Activated CD4-positive, alpha-beta memory T cell treated with anti-CD3 and anti-CD28 coated beads, Interleukin-2, amount 10 ng/mL, durations not matched to agents 7 days and 5 days (primary cell): ENCODE data around the gene FNBP1. TPM values are rescaled to one million over a fixed set of nuclear protein-coding genes. Genes with fewer than 3 reads are reported as not detected.

ENCODE experiments used
- CTCF ChIA-PET: fragments of 350-600 bp; sonication (Branson Sonifier 250); formaldehyde crosslinking; loops from one replicate; lab custom pipeline; 2021; ENCODE audit warnings: antibody characterized with exemption, inconsistent platforms; lab: Charles Lee
- POLR2A ChIA-PET: fragments of 350-600 bp; sonication (Branson Sonifier 250); formaldehyde crosslinking; loops from one replicate; lab custom pipeline; 2021; ENCODE audit warnings: antibody characterized with exemption; lab: Charles Lee
- DNase-seq: peaks from one replicate; pipeline ENCODE4 v3.0.0-alpha.2; 2020
- H3K27ac Mint-ChIP-seq: one replicate; pipeline ENCODE4 v1.8.0; 2021; ENCODE audit warnings: mild to moderate bottlenecking, mixed read lengths
- H3K27me3 Mint-ChIP-seq: one replicate; pipeline ENCODE4 v1.8.0; 2021; ENCODE audit warnings: mixed read lengths
- H3K36me3 Mint-ChIP-seq: one replicate; pipeline ENCODE4 v1.8.0; 2021; ENCODE audit warnings: low read depth, mixed read lengths
- H3K4me1 Mint-ChIP-seq: one replicate; pipeline ENCODE4 v1.8.0; 2021; ENCODE audit warnings: mixed read lengths
- H3K4me3 Mint-ChIP-seq: one replicate; pipeline ENCODE4 v1.8.0; 2021; ENCODE audit warnings: mild to moderate bottlenecking, mixed read lengths
- H3K9me3 Mint-ChIP-seq: one replicate; pipeline ENCODE4 v1.8.0; 2021; ENCODE audit warnings: mixed read lengths
- total RNA-seq, 2 experiments: library from RNA; stranded (reverse); gene quantifications; one replicate each; pipeline ENCODE4 v1.2.3, GENCODE V29; 2021

Gene FNBP1
- total RNA-seq, 2 experiments from 2014 or later, result 208 to 213 TPM

DNA sequence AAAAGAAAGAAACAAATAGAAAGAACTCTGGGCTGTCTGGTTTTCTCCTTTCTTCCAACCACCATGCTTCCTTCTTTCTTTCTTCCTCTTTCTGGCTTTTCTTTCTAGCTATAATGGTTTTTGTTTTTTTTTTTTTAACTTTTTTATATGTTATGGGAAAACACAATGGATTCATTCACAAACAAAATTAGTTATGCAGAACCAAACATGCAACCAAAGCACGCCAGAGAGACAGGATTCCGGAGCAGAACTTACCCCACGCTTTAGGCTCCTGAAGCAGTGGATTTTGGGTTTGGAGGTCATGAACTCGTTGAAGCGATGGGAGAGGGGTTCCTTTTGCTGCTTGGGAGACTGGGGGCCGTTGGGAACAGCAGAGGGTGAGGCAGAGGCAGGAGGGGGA is 119.4 kb downstream of the FNBP1 start:
- peaks cover 30% of the 10 kb centered on the region for H3K4me1 Mint-ChIP-seq
- H3K27me3 Mint-ChIP-seq, result no peaks in the 10 kb centered on the region
- CTCF ChIA-PET, result interaction anchor here (0.8 to 1.1 kb wide), 3 partner anchors 21 to 44 kb away, joined by 3 to 5 read pairs (median 3); no protein-coding TSS in a partner anchor
- no peak overlapping the region for H3K27ac Mint-ChIP-seq
- H3K9me3 Mint-ChIP-seq, result no peaks in the 10 kb centered on the region
- POLR2A ChIA-PET, result interaction anchor here (1.0 to 1.9 kb wide), 3 partner anchors 19 to 119 kb away, joined by 3 to 5 read pairs (median 3); no protein-coding TSS in a partner anchor
- H3K4me3 Mint-ChIP-seq, result no peak overlapping the region
- H3K36me3 Mint-ChIP-seq, result peaks cover 66% of the 10 kb centered on the region
- DNase-seq, result no peak

DNA sequence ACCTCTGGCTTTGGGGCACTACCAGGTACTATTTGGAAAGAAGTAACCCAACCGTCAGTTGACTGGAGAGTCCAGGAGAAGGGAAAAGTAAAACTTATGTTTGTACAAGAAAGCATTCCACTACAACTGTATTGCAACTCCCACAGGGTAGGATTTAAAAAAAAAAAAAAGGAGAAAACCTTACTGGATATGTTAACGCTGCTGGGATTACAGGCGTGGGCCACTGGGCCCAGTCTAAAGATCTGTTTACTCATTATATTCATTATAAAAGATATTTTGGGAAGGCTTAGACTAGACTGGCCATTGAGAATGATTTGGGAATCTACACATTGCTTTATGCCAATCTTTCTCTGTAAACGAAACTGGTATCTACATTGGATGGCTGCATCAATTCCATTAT is 121.1 kb downstream of the FNBP1 start:
- DNase-seq, result no peak

DNA sequence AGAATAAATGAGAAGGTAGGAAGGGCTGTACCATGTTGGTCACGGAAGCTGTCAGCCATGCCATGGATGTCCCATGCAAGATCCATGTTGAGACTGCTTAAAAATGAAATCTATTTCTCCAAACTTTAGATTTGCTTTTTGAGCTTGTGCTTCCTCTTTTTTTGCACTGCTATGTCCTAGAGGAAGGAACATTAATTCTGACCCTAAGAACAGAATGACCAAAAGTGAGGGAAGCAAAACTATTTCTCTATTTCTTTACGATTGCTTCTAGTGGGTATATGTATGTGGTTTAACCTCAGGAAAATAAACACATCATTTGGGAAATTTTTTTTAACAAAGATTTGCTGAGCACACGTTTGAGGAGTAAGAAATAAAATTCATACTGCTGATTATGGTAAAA is 123.1 kb downstream of the FNBP1 start:
- H3K27me3 Mint-ChIP-seq, result no peaks in the 10 kb centered on the region
- peaks cover 44% of the 10 kb centered on the region for H3K4me1 Mint-ChIP-seq
- ChIA-PET CTCF (no interaction called here), POLR2A (interaction anchor here (0.8 to 2.6 kb wide), 9 partner anchors 12 to 119 kb away, joined by 3 to 10 read pairs (median 4); no protein-coding TSS in a partner anchor)
- H3K27ac Mint-ChIP-seq, result peak overlapping the region; percentile 69
- no peak for DNase-seq
- no peaks in the 10 kb centered on the region for H3K9me3 Mint-ChIP-seq
- H3K36me3 Mint-ChIP-seq, result peaks cover 69% of the 10 kb centered on the region
- H3K4me3 Mint-ChIP-seq, result peak overlapping the region; percentile 37

More for the DNA sequence above, 121.1 kb downstream of the FNBP1 start:
- Mint-ChIP-seq H3K27ac (peak overlapping the region; percentile 45), H3K4me3 (no peak overlapping the region), H3K4me1 (peaks cover 38% of the 10 kb centered on the region), H3K27me3 (no peaks in the 10 kb centered on the region), H3K36me3 (peaks cover 71% of the 10 kb centered on the region), H3K9me3 (no peaks in the 10 kb centered on the region)
- POLR2A ChIA-PET, result interaction anchor here (2.6 kb wide), 1 partner anchor 33 kb away, joined by 10 read pairs; no protein-coding TSS in a partner anchor
- CTCF ChIA-PET, result interaction anchor here (0.7 kb wide), 1 partner anchor 20 kb away, joined by 3 read pairs; no protein-coding TSS in a partner anchor

DNA sequence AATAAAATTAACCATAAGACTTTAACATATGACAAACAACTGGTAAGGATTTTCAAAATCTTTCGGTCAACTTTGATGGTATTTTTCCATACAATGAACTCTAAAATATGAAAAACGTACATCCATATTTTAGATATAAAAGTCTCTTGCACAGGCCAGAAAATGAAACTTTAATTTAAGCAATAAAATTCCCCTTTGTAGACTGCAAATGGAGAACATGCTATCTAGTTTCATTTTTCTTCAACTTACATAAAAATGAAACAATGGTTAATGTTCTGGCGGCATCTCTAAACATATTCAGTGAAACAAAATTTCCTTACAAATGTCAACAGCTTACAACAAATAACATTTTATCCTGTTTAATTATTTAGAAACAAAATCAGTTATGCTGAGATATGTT is 123.7 kb downstream of the FNBP1 start:
- peaks cover 65% of the 10 kb centered on the region for H3K36me3 Mint-ChIP-seq
- H3K27me3 Mint-ChIP-seq, result no peaks in the 10 kb centered on the region
- peaks cover 41% of the 10 kb centered on the region for H3K4me1 Mint-ChIP-seq
- H3K27ac Mint-ChIP-seq, result peak overlapping the region; percentile 69
- no peaks in the 10 kb centered on the region for H3K9me3 Mint-ChIP-seq
- CTCF ChIA-PET, result interaction anchor here (0.6 to 1.1 kb wide), 2 partner anchors 26 to 131 kb away, joined by 4 to 5 read pairs; no protein-coding TSS in a partner anchor
- POLR2A ChIA-PET, result interaction anchor here (0.8 to 2.6 kb wide), 8 partner anchors 13 to 120 kb away, joined by 3 to 10 read pairs (median 4); no protein-coding TSS in a partner anchor
- DNase-seq, result no peak
- peak overlapping the region; percentile 37 for H3K4me3 Mint-ChIP-seq

DNA sequence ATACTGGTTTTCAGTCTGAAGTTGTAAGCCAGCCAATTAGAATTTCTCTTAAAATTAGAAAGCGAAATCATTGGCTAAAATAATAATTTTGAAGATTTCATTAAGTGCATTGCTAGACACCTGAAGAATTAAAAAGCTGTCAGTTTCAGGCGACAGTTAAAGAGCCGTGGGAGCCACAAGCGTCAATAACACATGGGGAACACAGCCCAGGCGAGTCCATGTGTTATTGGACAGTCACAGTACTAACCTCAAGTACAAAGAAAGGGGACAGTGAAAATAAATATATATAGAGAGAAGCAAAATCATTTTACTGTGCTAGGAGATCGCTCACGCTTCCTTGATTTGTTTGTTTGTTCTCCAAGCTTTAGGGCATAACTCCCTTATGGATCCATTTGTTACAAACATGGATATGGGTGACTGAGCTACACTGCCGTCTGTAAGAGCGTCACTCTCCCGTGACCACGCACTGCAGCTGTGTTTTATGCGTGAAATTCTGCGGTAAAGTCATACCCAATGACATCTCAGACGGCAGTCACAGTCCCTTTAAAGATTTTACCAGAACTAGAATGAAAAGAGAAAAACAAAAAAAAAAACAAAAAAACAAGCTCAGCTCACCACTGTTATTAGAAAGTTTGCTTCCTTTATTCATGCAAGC is 124.6 kb downstream of the FNBP1 start:
- H3K4me1 Mint-ChIP-seq, result peaks cover 41% of the 10 kb centered on the region
- H3K27me3 Mint-ChIP-seq, result no peaks in the 10 kb centered on the region
- CTCF ChIA-PET, result interaction anchor here (0.6 to 1.1 kb wide), 2 partner anchors 25 to 132 kb away, joined by 4 to 5 read pairs; no protein-coding TSS in a partner anchor
- no peak for DNase-seq
- peaks cover 60% of the 10 kb centered on the region for H3K36me3 Mint-ChIP-seq
- peak overlapping the region; percentile 60 for H3K27ac Mint-ChIP-seq
- POLR2A ChIA-PET, result interaction anchor here (1.1 to 2.3 kb wide), 5 partner anchors 14 to 121 kb away, joined by 3 to 9 read pairs (median 4); no protein-coding TSS in a partner anchor
- H3K4me3 Mint-ChIP-seq, result no peak overlapping the region
- no peaks in the 10 kb centered on the region for H3K9me3 Mint-ChIP-seq

DNA sequence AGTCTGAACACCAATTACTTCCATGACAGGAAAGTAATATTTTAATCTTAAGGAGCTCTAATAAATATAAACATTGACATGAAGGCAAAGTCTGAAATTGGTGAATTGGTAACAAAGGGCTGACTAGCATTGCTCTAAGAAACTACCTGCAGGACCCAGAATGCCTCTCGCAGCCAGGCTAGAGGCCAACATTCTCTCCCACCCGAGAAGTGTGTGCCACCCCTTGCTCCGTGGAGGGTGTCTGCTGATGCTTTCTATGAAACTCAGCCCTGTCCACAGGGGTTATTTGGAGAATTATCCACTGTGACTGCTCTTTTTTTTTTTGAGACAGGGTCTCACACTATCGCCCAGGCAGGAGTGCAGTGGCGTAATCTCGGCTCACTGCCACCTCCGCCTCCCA is 126.3 kb downstream of the FNBP1 start:
- H3K36me3 Mint-ChIP-seq, result peaks cover 58% of the 10 kb centered on the region
- H3K27ac Mint-ChIP-seq, result no peak overlapping the region
- no peaks in the 10 kb centered on the region for H3K9me3 Mint-ChIP-seq
- H3K27me3 Mint-ChIP-seq, result no peaks in the 10 kb centered on the region
- no peak for DNase-seq
- peaks cover 37% of the 10 kb centered on the region for H3K4me1 Mint-ChIP-seq
- ChIA-PET CTCF (interaction anchor here (0.6 to 1.8 kb wide), 4 partner anchors 21 to 48 kb away, joined by 3 to 4 read pairs (median 3); no protein-coding TSS in a partner anchor), POLR2A (interaction anchor here (0.9 to 1.0 kb wide), 2 partner anchors 12 to 27 kb away, joined by 3 to 4 read pairs; no protein-coding TSS in a partner anchor)
- no peak overlapping the region for H3K4me3 Mint-ChIP-seq

DNA sequence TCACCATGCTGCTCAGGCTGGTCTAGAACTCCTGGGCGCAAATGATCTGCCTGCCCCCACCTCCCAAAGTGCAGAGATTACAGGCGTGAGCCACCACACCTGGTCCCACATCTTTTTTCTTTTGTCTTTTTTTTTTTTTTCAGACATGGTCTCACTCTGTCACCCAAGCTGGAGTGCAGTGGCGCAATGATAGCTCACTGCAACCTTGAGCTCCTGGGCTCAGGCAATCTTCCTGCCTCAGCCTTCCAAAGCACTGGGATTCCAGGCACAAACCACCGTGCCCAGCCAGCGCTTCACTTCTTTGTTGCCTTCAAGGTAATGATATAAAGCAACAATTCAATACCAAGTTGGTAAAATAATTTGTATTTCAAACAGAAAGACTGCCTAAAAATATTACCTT is 128.9 kb downstream of the FNBP1 start:
- POLR2A ChIA-PET, result interaction anchor here (1.1 to 1.6 kb wide), 4 partner anchors 12 to 128 kb away, joined by 3 to 5 read pairs (median 4); no protein-coding TSS in a partner anchor
- Mint-ChIP-seq H3K9me3 (no peaks in the 10 kb centered on the region), H3K36me3 (peaks cover 63% of the 10 kb centered on the region)

DNA sequence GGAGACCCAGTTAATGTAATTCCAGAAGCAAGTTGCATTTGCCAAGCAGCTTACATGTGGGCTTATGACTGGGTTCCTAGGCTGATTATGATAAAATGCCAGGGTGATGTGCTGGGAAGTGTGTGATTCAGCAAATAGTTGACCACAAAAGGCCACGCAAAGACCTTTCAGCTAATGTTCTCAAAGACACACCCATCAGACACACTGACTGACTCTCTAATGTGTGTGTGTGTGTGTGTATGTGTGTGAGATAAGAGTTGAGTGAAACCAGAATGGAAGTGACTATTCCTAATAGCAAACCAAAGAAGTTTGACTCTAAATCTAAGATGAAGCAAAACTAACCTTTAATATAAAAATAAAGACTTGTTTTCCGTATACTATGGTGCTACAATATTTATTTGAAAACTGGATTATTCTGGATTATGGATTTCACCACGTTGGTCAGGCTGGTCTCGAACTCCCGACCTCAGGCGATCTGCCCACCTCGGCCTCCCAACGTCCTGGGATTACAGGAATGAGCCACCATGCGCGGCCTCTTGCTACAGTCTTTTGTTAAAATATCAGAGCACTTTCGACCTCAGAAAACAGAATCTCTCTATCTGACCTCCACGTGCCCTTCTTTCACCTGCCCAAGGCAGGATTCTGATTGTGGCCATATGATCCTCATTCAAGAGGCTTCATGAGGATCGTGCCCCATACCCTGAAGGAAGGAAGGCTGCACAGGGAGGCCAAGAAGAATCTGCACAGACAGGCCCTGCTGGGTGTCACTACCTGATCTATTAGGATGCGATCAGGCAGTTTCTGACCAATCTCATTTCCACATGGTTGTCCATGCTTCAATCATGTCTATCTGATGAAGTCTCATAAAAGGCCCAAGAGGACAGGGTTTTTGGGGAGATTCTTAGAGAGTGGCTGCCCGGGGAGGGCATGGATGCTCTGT is 132.1 kb downstream of the FNBP1 start:
- H3K9me3 Mint-ChIP-seq, result no peaks in the 10 kb centered on the region
- POLR2A ChIA-PET, result interaction anchor here (1.3 to 1.6 kb wide), 3 partner anchors 13 to 22 kb away, joined by 4 read pairs; no protein-coding TSS in a partner anchor

More for the DNA sequence above, 128.9 kb downstream of the FNBP1 start:
- CTCF ChIA-PET, result no interaction called here
- H3K4me1 Mint-ChIP-seq, result peaks cover 28% of the 10 kb centered on the region
- no peak overlapping the region for H3K27ac Mint-ChIP-seq
- no peaks in the 10 kb centered on the region for H3K27me3 Mint-ChIP-seq
- H3K4me3 Mint-ChIP-seq, result no peak overlapping the region
- DNase-seq, result no peak

DNA sequence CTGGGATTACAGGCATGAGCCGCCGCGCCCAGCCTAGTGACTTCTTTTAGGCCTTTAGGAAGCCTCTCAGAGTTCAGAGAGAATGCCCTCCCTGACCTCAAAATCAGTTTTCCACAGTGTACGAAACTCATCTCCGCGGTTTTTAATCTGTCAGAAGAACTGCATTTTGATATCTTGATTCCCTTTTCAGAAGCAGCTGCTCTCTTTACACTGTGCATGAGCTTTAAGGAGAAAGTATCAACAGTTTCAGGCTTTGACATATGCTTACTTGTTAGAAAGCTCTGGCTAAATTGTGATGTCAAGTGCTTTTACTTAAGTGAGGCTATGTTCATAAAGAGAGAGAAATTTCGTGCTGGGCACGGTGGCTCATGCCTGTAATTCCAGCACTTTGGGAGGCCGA is 133.1 kb downstream of the FNBP1 start:
- POLR2A ChIA-PET, result interaction anchor here (1.3 to 2.2 kb wide), 4 partner anchors 12 to 23 kb away, joined by 4 to 6 read pairs (median 4); no protein-coding TSS in a partner anchor
- Mint-ChIP-seq H3K4me3 (no peak overlapping the region), H3K9me3 (no peaks in the 10 kb centered on the region), H3K4me1 (peaks cover 21% of the 10 kb centered on the region), H3K36me3 (peaks cover 70% of the 10 kb centered on the region), H3K27ac (no peak overlapping the region), H3K27me3 (no peaks in the 10 kb centered on the region)
- CTCF ChIA-PET, result no interaction called here
- no peak for DNase-seq

More for the DNA sequence above, 132.1 kb downstream of the FNBP1 start:
- Mint-ChIP-seq H3K27me3 (no peaks in the 10 kb centered on the region), H3K4me1 (peaks cover 20% of the 10 kb centered on the region), H3K27ac (peak overlapping the region; percentile 59), H3K4me3 (no peak overlapping the region), H3K36me3 (peaks cover 68% of the 10 kb centered on the region)
- CTCF ChIA-PET, result interaction anchor here (0.6 kb wide), 1 partner anchor 198 kb away, joined by 3 read pairs; no protein-coding TSS in a partner anchor
- no peak for DNase-seq

DNA sequence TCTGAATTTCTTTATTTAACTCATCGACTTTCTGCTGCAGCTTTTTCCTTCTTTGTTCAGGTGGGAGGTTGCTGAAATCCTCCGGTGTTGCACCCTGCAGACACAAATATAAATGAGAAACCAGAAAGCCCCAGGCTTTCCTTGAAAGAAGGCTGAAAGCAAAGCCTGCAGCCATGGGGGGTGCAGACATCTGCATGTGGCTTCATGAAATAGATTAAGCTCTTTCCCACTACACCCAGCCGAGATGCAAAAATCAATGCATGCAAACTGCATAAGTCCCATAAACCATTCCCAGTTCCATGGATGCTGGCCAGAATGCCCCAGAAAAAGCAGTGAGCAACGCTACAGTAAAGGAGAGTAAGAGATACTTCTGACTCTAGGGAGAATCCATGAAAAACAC is 134.1 kb downstream of the FNBP1 start:
- CTCF ChIA-PET, result no interaction called here

DNA sequence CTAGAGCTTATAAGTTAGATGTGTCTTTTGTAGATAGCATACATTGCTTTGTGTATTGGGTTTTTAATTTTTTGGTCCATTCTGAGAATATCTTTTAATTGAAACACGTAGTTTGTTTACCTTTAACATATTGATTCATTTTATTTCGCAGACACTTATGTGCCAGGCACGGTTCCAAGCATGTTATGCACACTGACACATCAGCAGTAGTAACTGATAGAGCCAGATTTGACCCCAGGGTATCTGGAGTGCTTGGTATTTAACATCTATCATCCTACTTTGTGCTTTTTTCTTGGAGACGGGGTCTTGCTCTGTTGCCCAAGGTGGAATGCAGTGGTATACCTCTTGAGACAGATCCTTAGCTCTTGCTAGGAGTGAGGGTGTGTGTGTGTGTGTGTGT is 135.8 kb downstream of the FNBP1 start:
- CTCF ChIA-PET, result interaction anchor here (1.2 kb wide), 1 partner anchor 22 kb away, joined by 4 read pairs; no protein-coding TSS in a partner anchor
- H3K4me1 Mint-ChIP-seq, result peaks cover 37% of the 10 kb centered on the region
- no peak overlapping the region for H3K4me3 Mint-ChIP-seq
- H3K27ac Mint-ChIP-seq, result peak overlapping the region; percentile 3
- no peaks in the 10 kb centered on the region for H3K9me3 Mint-ChIP-seq
- DNase-seq, result no peak
- H3K27me3 Mint-ChIP-seq, result no peaks in the 10 kb centered on the region
- POLR2A ChIA-PET, result no interaction called here
- peaks cover 80% of the 10 kb centered on the region for H3K36me3 Mint-ChIP-seq

More for the DNA sequence above, 134.1 kb downstream of the FNBP1 start:
- POLR2A ChIA-PET, result interaction anchor here (1.6 to 2.2 kb wide), 2 partner anchors 11 to 20 kb away, joined by 4 to 6 read pairs; no protein-coding TSS in a partner anchor
- peaks cover 75% of the 10 kb centered on the region for H3K36me3 Mint-ChIP-seq
- H3K4me3 Mint-ChIP-seq, result no peak overlapping the region
- H3K27me3 Mint-ChIP-seq, result no peaks in the 10 kb centered on the region
- no peaks in the 10 kb centered on the region for H3K9me3 Mint-ChIP-seq
- peak overlapping the region; percentile 12 for H3K27ac Mint-ChIP-seq
- peaks cover 29% of the 10 kb centered on the region for H3K4me1 Mint-ChIP-seq
- DNase-seq, result no peak

DNA sequence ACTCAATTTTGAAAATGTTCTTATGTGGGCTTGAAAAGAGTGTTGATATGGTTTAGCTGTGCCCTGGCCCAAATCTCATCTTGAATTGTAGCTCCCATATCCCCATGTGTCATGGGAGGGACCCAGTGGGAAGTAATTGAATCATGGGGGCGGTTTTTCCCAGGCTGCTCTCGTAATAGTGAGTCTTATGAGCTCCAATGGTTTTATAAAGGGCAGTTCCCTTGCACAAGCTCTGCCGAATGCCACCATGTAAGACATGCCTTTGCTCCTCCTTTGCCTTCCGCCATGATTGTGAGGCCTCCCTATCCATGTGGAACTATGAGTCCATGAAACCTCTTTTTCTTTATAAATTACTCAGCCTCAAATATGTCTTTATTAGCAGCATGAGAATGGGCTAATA is 136.7 kb downstream of the FNBP1 start:
- Mint-ChIP-seq H3K36me3 (peaks cover 84% of the 10 kb centered on the region), H3K4me3 (no peak overlapping the region), H3K27me3 (no peaks in the 10 kb centered on the region), H3K9me3 (no peaks in the 10 kb centered on the region), H3K27ac (no peak overlapping the region), H3K4me1 (peaks cover 44% of the 10 kb centered on the region)
- no peak for DNase-seq
- ChIA-PET POLR2A (interaction anchor here (6.2 kb wide), 1 partner anchor 15 kb away, joined by 69 read pairs; no protein-coding TSS in a partner anchor), CTCF (interaction anchor here (0.7 kb wide), 1 partner anchor 339 kb away, joined by 3 read pairs; no protein-coding TSS in a partner anchor)
